Fibroblast of pulmonary artery (primary cell): Measurements from ENCODE around the gene UMAD1.

Experiments used
- DNase-seq: peaks from one replicate; pipeline ENCODE4 v3.0.0-alpha.2; 2010; ENCODE audit warnings: low read depth
- H3K4me3 ChIP-seq: replicated peaks from 2 replicates; pipeline ENCODE4 v1.5.1; 2011; ENCODE audit warnings: low read depth, mild to moderate bottlenecking, control low read depth, low read length, moderate library complexity
- TF ChIP-seq, protein P1 (sequence below): IDR thresholded peaks from 2 replicates; pipeline ENCODE4 v1.5.1; 2011; ENCODE audit warnings: mild to moderate bottlenecking, control low read depth, low read length, inconsistent platforms; ENCODE audit errors: missing control alignments

The UMAD1 gene

DNA sequence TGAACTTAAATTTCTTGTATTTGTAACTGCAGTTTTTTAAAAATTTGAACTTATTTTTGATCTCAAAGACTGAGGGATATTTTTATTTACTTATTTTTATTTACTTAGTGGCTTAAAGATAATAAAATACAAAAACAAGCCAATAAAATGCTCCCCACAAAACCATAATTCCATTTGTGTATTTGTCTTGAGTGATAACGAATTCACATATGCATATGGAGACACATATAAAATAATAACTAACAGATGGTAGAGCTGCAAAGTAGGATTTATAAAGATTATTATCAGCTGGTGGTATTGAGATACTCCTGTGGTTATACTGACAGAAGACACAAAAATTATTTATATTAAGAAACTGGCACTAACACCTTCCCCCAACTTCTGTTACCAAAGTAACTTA lies 168.1 kb downstream of the UMAD1 start:
- H3K4me3 ChIP-seq, result no peak overlapping the region
- TF ChIP-seq, protein P1, sequence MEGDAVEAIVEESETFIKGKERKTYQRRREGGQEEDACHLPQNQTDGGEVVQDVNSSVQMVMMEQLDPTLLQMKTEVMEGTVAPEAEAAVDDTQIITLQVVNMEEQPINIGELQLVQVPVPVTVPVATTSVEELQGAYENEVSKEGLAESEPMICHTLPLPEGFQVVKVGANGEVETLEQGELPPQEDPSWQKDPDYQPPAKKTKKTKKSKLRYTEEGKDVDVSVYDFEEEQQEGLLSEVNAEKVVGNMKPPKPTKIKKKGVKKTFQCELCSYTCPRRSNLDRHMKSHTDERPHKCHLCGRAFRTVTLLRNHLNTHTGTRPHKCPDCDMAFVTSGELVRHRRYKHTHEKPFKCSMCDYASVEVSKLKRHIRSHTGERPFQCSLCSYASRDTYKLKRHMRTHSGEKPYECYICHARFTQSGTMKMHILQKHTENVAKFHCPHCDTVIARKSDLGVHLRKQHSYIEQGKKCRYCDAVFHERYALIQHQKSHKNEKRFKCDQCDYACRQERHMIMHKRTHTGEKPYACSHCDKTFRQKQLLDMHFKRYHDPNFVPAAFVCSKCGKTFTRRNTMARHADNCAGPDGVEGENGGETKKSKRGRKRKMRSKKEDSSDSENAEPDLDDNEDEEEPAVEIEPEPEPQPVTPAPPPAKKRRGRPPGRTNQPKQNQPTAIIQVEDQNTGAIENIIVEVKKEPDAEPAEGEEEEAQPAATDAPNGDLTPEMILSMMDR, result no peak
- DNase-seq, result no peak

DNA sequence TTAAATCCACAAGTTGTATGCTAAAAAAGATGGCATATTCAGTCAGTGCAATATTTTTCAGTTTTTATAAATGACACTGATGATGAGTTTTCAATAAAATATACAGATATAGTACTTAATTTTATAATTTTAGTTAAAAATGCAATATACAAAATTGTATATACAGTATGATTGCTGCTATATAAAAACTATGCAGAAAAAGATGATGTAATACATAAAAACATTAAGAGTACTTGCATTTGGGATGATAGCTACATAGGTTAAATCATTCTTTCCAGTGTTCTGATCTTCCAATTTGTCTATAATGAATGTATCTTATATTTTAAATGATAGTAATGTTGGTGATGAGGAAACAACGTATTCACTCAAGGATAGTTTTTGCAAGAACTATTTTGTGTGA lies 169.8 kb downstream of the UMAD1 start:
- TF ChIP-seq, protein P1, result no peak
- no peak for DNase-seq
- no peak overlapping the region for H3K4me3 ChIP-seq

DNA sequence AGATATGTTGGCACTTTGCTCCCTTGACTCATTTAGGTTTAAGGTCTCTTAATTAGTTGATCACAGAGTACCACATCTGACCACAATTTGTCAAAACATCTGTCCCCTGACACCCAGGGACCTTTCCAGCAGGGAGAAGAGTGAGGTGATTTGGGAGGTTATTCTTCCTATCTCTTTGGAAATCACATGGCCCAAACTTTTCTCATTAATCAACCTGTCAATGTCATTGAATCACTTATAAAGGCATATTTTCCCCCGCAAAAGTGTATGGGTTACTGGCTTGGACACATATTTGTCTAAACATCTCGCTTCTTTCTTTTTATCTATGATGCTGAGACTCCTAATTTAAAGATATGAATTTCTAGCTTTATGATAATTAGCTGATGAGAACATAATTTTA lies 170.3 kb downstream of the UMAD1 start:
- DNase-seq, result no peak
- no peak overlapping the region for H3K4me3 ChIP-seq
- TF ChIP-seq, protein P1, result no peak

DNA sequence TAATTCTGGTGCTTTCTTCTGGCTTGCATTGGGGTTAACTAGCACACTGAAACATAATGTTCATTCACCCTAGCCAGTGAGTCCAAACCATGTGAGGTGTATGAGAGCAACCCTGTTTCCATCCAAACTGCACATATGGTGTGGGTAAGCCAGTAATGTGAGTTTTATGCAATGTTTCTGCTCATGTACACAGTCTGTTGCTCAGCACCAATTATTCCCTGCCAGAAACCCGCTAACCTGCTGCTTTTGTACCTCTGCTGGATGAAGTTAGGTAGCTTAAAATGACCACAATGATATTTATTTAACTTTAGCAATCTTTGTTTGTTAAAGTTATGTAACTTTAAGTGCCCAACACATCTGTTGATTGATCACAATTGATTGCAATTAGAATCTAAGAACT lies 171.6 kb downstream of the UMAD1 start:
- no peak for DNase-seq
- TF ChIP-seq, protein P1, result no peak

DNA sequence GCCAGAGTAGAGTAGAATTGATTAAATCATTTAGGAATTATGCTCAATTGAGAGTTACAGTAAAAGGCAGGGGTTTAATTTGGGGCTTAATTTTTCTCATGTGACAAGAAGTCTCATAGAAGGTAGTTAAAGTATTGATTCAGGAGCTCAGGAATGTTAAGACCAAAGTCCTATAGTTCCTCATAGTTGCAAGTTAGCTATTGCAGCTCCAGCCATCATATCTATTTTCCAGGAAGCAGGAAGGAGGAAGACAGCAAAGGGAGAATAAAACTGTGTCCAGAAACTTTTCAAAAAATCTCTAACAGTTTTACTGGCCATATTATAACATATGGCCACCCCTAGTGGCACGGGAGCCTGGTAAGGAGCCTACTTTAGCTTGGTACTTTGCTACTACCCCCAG lies 174.8 kb downstream of the UMAD1 start:
- no peak overlapping the region for H3K4me3 ChIP-seq
- no peak for DNase-seq
- TF ChIP-seq, protein P1, result no peak

More for the DNA sequence above, 171.6 kb downstream of the UMAD1 start:
- no peak overlapping the region for H3K4me3 ChIP-seq

DNA sequence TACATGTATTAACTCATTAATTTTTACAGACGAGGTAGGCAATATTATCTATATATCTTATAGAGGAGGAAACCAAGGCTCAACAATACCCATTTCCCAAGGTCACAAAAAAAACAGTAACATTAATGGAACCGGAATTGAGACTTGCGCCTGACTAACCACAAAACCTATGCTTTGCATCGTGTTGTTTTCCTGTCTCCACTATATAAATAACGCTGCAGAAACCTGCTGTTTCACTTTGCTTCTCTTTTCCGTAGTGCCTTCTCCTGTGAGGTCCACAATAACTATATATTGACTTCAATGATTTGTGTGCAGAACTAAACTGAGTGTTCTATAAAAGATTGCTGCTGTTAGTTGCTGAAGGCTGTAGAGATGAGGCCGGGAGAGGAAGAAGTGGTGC lies 175.5 kb downstream of the UMAD1 start:
- DNase-seq, result no peak
- TF ChIP-seq, protein P1, result no peak
- no peak overlapping the region for H3K4me3 ChIP-seq

DNA sequence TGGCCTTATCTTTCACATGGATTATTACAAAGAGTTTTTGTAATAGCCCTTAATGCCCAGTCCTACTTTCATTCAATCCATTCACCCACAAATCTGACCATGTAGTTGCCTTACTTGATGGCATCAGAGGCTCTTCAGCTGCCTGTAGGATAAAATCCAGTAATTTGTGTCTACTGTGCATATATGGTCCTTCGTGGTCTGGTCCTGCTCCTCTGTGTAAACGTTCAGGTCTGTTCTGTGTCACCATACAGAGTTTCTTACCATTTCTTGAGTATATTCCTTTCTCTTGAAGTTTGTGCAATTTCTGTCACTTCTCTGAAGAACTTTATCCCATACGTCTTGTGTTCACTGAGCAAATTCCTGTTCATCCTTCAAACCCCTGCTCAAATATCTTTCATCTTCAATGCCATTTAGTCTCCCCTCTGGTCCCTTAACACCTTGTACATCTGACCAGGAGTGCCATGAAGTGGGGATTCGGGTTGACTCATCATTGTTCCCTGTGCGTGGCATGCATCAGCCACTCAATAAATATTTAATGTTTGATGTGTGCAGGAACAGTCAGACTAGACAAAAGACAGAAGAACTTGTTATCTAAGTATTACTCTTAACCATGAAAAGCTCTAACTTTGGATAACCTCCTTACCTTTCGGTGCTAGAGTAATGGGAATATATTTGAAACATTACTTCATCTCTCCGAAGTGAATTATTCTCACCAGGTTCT lies 176.4 kb downstream of the UMAD1 start:
- no peak overlapping the region for H3K4me3 ChIP-seq
- DNase-seq, result no peak

More for the DNA sequence above, 176.4 kb downstream of the UMAD1 start:
- TF ChIP-seq, protein P1, result no peak
